ENCODE results near the gene ZCWPW1. TPM values are rescaled to one million over a fixed set of nuclear protein-coding genes. Genes with fewer than 3 reads are reported as not detected.

ZCWPW1 gene
- total and polyA plus RNA-seq, 2 experiments from 2014 or later = 0.59 to 2.7 TPM

DNA sequence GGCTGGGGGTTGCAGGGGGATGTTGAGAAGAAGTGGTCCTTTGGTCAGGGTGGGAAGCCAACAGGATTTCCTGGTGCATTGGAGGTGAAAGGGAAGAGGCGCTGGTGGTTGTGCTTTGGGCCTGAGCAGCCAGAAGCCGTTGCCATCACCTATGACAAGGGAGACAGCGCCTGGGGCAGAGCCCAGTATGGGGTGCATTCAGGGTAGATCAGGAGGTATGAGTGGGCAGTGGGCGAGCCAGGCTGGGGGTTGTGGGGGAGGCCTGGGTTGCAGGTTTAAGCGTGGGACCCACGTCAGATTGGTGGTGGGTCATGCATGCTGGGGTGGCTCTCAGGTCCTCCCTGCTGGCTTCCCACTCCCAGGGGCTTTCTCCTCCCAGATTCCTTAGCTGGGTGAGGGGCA, 76.8 kb downstream of the ZCWPW1 start (continued):
- TF ChIP-seq JUNB (IDR thresholded peaks at IDR 0.05; ENCODE audit: unreplicated experiment) (no peak), EZH2phosphoT487 (IDR thresholded peaks at IDR 0.05; ENCODE audit: unreplicated experiment) (no peak), EZH2 (IDR thresholded peaks at IDR 0.05; ENCODE audit: low read depth, unreplicated experiment) (no peak), NANOG (IDR thresholded peaks at IDR 0.05; ENCODE audit: borderline replicate concordance) (no peak), ZNF114 (CRISPR knock-in tag; IDR thresholded peaks at IDR 0.05) (no peak)
- TF ChIP-seq, protein P1, sequence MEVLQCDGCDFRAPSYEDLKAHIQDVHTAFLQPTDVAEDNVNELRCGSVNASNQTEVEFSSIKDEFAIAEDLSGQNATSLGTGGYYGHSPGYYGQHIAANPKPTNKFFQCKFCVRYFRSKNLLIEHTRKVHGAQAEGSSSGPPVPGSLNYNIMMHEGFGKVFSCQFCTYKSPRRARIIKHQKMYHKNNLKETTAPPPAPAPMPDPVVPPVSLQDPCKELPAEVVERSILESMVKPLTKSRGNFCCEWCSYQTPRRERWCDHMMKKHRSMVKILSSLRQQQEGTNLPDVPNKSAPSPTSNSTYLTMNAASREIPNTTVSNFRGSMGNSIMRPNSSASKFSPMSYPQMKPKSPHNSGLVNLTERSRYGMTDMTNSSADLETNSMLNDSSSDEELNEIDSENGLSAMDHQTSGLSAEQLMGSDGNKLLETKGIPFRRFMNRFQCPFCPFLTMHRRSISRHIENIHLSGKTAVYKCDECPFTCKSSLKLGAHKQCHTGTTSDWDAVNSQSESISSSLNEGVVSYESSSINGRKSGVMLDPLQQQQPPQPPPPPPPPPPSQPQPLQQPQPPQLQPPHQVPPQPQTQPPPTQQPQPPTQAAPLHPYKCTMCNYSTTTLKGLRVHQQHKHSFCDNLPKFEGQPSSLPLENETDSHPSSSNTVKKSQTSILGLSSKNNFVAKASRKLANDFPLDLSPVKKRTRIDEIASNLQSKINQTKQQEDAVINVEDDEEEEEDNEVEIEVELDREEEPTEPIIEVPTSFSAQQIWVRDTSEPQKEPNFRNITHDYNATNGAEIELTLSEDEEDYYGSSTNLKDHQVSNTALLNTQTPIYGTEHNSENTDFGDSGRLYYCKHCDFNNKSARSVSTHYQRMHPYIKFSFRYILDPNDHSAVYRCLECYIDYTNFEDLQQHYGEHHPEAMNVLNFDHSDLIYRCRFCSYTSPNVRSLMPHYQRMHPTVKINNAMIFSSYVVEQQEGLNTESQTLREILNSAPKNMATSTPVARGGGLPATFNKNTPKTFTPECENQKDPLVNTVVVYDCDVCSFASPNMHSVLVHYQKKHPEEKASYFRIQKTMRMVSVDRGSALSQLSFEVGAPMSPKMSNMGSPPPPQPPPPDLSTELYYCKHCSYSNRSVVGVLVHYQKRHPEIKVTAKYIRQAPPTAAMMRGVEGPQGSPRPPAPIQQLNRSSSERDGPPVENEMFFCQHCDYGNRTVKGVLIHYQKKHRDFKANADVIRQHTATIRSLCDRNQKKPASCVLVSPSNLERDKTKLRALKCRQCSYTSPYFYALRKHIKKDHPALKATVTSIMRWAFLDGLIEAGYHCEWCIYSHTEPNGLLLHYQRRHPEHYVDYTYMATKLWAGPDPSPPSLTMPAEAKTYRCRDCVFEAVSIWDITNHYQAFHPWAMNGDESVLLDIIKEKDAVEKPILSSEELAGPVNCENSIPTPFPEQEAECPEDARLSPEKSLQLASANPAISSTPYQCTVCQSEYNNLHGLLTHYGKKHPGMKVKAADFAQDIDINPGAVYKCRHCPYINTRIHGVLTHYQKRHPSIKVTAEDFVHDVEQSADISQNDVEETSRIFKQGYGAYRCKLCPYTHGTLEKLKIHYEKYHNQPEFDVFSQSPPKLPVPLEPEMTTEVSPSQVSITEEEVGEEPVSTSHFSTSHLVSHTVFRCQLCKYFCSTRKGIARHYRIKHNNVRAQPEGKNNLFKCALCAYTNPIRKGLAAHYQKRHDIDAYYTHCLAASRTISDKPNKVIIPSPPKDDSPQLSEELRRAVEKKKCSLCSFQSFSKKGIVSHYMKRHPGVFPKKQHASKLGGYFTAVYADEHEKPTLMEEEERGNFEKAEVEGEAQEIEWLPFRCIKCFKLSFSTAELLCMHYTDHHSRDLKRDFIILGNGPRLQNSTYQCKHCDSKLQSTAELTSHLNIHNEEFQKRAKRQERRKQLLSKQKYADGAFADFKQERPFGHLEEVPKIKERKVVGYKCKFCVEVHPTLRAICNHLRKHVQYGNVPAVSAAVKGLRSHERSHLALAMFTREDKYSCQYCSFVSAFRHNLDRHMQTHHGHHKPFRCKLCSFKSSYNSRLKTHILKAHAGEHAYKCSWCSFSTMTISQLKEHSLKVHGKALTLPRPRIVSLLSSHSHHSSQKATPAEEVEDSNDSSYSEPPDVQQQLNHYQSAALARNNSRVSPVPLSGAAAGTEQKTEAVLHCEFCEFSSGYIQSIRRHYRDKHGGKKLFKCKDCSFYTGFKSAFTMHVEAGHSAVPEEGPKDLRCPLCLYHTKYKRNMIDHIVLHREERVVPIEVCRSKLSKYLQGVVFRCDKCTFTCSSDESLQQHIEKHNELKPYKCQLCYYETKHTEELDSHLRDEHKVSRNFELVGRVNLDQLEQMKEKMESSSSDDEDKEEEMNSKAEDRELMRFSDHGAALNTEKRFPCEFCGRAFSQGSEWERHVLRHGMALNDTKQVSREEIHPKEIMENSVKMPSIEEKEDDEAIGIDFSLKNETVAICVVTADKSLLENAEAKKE (CRISPR knock-in tag; IDR thresholded peaks at IDR 0.05) = no peak

Other genes with a start within 250 kb of the ZCWPW1 start
- not detected in 2 replicates for gene PVRIG, start 208.8 kb downstream of the ZCWPW1 start, total RNA-seq (2014; rRNA removed; shearing (Covaris generic))
- 1.1 TPM in 1 of 2 replicates, not detected in the other for gene PVRIG, start 208.8 kb downstream of the ZCWPW1 start, polyA plus RNA-seq (2016; fragmentation: Nextera tagmentation; extraction: Ambion mirVana)
- gene SPDYE3, start 121.0 kb downstream of the ZCWPW1 start, total RNA-seq (2014; rRNA removed; shearing (Covaris generic)) = not detected in 2 replicates
- 3.6 and 4.1 TPM in 2 replicates for gene SPDYE3, start 121.0 kb downstream of the ZCWPW1 start, polyA plus RNA-seq (2016; fragmentation: Nextera tagmentation; extraction: Ambion mirVana)
- 21.6 and 43.0 TPM in 2 replicates for gene PILRB, start 70.6 kb downstream of the ZCWPW1 start, total RNA-seq (2014; rRNA removed; shearing (Covaris generic))
- gene PILRB, start 70.6 kb downstream of the ZCWPW1 start, polyA plus RNA-seq (2016; fragmentation: Nextera tagmentation; extraction: Ambion mirVana) = 25.3 and 25.5 TPM in 2 replicates
- gene PILRA, start 55.2 kb downstream of the ZCWPW1 start, total RNA-seq (2014; rRNA removed; shearing (Covaris generic)) = 0.38 and 2.6 TPM in 2 replicates
- 5.3 and 5.9 TPM in 2 replicates for gene PILRA, start 55.2 kb downstream of the ZCWPW1 start, polyA plus RNA-seq (2016; fragmentation: Nextera tagmentation; extraction: Ambion mirVana)
- gene MEPCE, start 1.1 kb upstream of the ZCWPW1 start, total RNA-seq (2014; rRNA removed; shearing (Covaris generic)) = 21.7 and 32.6 TPM in 2 replicates
- gene MEPCE, start 1.1 kb upstream of the ZCWPW1 start, polyA plus RNA-seq (2016; fragmentation: Nextera tagmentation; extraction: Ambion mirVana) = 10.0 and 11.4 TPM in 2 replicates
- gene PPP1R35, start 7.8 kb upstream of the ZCWPW1 start, total RNA-seq (2014; rRNA removed; shearing (Covaris generic)) = 47.8 and 58.9 TPM in 2 replicates
- gene PPP1R35, start 7.8 kb upstream of the ZCWPW1 start, polyA plus RNA-seq (2016; fragmentation: Nextera tagmentation; extraction: Ambion mirVana) = 89.3 and 106 TPM in 2 replicates
- 0.52 TPM in 1 of 2 replicates, not detected in the other for gene SPACDR, start 35.6 kb upstream of the ZCWPW1 start, total RNA-seq (2014; rRNA removed; shearing (Covaris generic))
- gene SPACDR, start 35.6 kb upstream of the ZCWPW1 start, polyA plus RNA-seq (2016; fragmentation: Nextera tagmentation; extraction: Ambion mirVana) = 0.42 TPM in 1 of 2 replicates, not detected in the other
- gene TSC22D4, start 50.5 kb upstream of the ZCWPW1 start, total RNA-seq (2014; rRNA removed; shearing (Covaris generic)) = 22.6 and 24.9 TPM in 2 replicates
- gene TSC22D4, start 50.5 kb upstream of the ZCWPW1 start, polyA plus RNA-seq (2016; fragmentation: Nextera tagmentation; extraction: Ambion mirVana) = 14.6 and 16.4 TPM in 2 replicates
- 2.3 and 4.9 TPM in 2 replicates for gene NYAP1, start 55.2 kb upstream of the ZCWPW1 start, total RNA-seq (2014; rRNA removed; shearing (Covaris generic))
- gene NYAP1, start 55.2 kb upstream of the ZCWPW1 start, polyA plus RNA-seq (2016; fragmentation: Nextera tagmentation; extraction: Ambion mirVana) = 0.19 and 0.49 TPM in 2 replicates
- 2.4 and 8.9 TPM in 2 replicates for gene AGFG2, start 110.5 kb upstream of the ZCWPW1 start, total RNA-seq (2014; rRNA removed; shearing (Covaris generic))
- gene AGFG2, start 110.5 kb upstream of the ZCWPW1 start, polyA plus RNA-seq (2016; fragmentation: Nextera tagmentation; extraction: Ambion mirVana) = 2.2 and 2.3 TPM in 2 replicates
- gene SAP25, start 145.2 kb upstream of the ZCWPW1 start, total RNA-seq (2014; rRNA removed; shearing (Covaris generic)) = 2.0 and 4.1 TPM in 2 replicates
- 3.8 and 3.9 TPM in 2 replicates for gene SAP25, start 145.2 kb upstream of the ZCWPW1 start, polyA plus RNA-seq (2016; fragmentation: Nextera tagmentation; extraction: Ambion mirVana)
- 51.0 and 51.5 TPM in 2 replicates for gene LRCH4, start 157.4 kb upstream of the ZCWPW1 start, total RNA-seq (2014; rRNA removed; shearing (Covaris generic))
- gene LRCH4, start 157.4 kb upstream of the ZCWPW1 start, polyA plus RNA-seq (2016; fragmentation: Nextera tagmentation; extraction: Ambion mirVana) = 21.4 and 21.8 TPM in 2 replicates
- gene FBXO24, start 157.6 kb upstream of the ZCWPW1 start, total RNA-seq (2014; rRNA removed; shearing (Covaris generic)) = 0.70 and 2.4 TPM in 2 replicates
- 0.82 and 2.1 TPM in 2 replicates for gene FBXO24, start 157.6 kb upstream of the ZCWPW1 start, polyA plus RNA-seq (2016; fragmentation: Nextera tagmentation; extraction: Ambion mirVana)
- 33.3 and 45.5 TPM in 2 replicates for gene PCOLCE, start 173.7 kb upstream of the ZCWPW1 start, total RNA-seq (2014; rRNA removed; shearing (Covaris generic))
- 70.4 and 81.2 TPM in 2 replicates for gene PCOLCE, start 173.7 kb upstream of the ZCWPW1 start, polyA plus RNA-seq (2016; fragmentation: Nextera tagmentation; extraction: Ambion mirVana)
- 15.1 and 15.3 TPM in 2 replicates for gene MOSPD3, start 183.8 kb upstream of the ZCWPW1 start, total RNA-seq (2014; rRNA removed; shearing (Covaris generic))
- 18.6 and 23.5 TPM in 2 replicates for gene MOSPD3, start 183.8 kb upstream of the ZCWPW1 start, polyA plus RNA-seq (2016; fragmentation: Nextera tagmentation; extraction: Ambion mirVana)
- 4.2 and 5.6 TPM in 2 replicates for gene TFR2, start 212.8 kb upstream of the ZCWPW1 start, total RNA-seq (2014; rRNA removed; shearing (Covaris generic))
- gene TFR2, start 212.8 kb upstream of the ZCWPW1 start, polyA plus RNA-seq (2016; fragmentation: Nextera tagmentation; extraction: Ambion mirVana) = 3.7 and 4.3 TPM in 2 replicates
- 0.69 TPM in 1 of 2 replicates, not detected in the other for gene ACTL6B, start 227.7 kb upstream of the ZCWPW1 start, total RNA-seq (2014; rRNA removed; shearing (Covaris generic))
- gene ACTL6B, start 227.7 kb upstream of the ZCWPW1 start, polyA plus RNA-seq (2016; fragmentation: Nextera tagmentation; extraction: Ambion mirVana) = 2.5 and 3.5 TPM in 2 replicates
- gene GNB2, start 245.0 kb upstream of the ZCWPW1 start, total RNA-seq (2014; rRNA removed; shearing (Covaris generic)) = 153 and 156 TPM in 2 replicates
- 112 and 113 TPM in 2 replicates for gene GNB2, start 245.0 kb upstream of the ZCWPW1 start, polyA plus RNA-seq (2016; fragmentation: Nextera tagmentation; extraction: Ambion mirVana)

Measured in GM23338 (cell line).